ENCODE data around the gene YPEL3.

Gene YPEL3

GRCh38 chr16:30069611-30070462 lies 26.2 kb downstream of the YPEL3 start:
- DNase-seq (ENCODE audit: low spot score), result no peak

GRCh38 chr16:30068750-30069610 lies 27.0 kb downstream of the YPEL3 start:
- DNase-seq (ENCODE audit: low spot score), result no peak

GRCh38 chr16:30068333-30068732 lies 27.7 kb downstream of the YPEL3 start:
- no peak for DNase-seq (ENCODE audit: low spot score)

- DNase-seq (ENCODE audit: low spot score), result no peak
These were observed 28.5 kb downstream of the YPEL3 start for GRCh38 chr16:30067584-30067916.

GRCh38 chr16:30066761-30067583 lies 29.0 kb downstream of the YPEL3 start:
- DNase-seq (ENCODE audit: low spot score), result no peak

GRCh38 chr16:30065943-30066760 lies 29.9 kb downstream of the YPEL3 start:
- no peak for DNase-seq (ENCODE audit: low spot score)

GRCh38 chr16:30065102-30065942 lies 30.7 kb downstream of the YPEL3 start, which contains the start of gene ALDOA:
Gene ALDOA (plus strand): TSS chr16:30065760. CDS start chr16:30066898, 1,138 bp downstream.
- DNase-seq (ENCODE audit: low spot score), result peak; percentile 99

GRCh38 chr16:30064729-30065101 lies 31.3 kb downstream of the YPEL3 start:
- peak; percentile 76 for DNase-seq (ENCODE audit: low spot score)

GRCh38 chr16:30063893-30064728 lies 31.9 kb downstream of the YPEL3 start:
- DNase-seq (ENCODE audit: low spot score), result no peak

GRCh38 chr16:30063278-30063892 lies 32.6 kb downstream of the YPEL3 start:
- no peak for DNase-seq (ENCODE audit: low spot score)

GRCh38 chr16:30060836-30061554 lies 35.0 kb downstream of the YPEL3 start:
- no peak for DNase-seq (ENCODE audit: low spot score)

- DNase-seq (ENCODE audit: low spot score), result no peak
These were observed 35.7 kb downstream of the YPEL3 start for GRCh38 chr16:30060346-30060745.

- no peak for DNase-seq (ENCODE audit: low spot score)
These were observed 41.0 kb downstream of the YPEL3 start for GRCh38 chr16:30054959-30055553.

- no peak for DNase-seq (ENCODE audit: low spot score)
These were observed 41.6 kb downstream of the YPEL3 start for GRCh38 chr16:30054451-30054850.

- DNase-seq (ENCODE audit: low spot score), result no peak
These were observed 42.5 kb downstream of the YPEL3 start for GRCh38 chr16:30053376-30054015.

- DNase-seq (ENCODE audit: low spot score), result peak; percentile 97
These were observed 43.2 kb downstream of the YPEL3 start for GRCh38 chr16:30052671-30053372.

GRCh38 chr16:30051518-30051917 lies 44.5 kb downstream of the YPEL3 start:
- DNase-seq (ENCODE audit: low spot score), result no peak

All from left forelimb (tissue), 1 donor.